Measurements from ENCODE around the gene TOM1.

DNA sequence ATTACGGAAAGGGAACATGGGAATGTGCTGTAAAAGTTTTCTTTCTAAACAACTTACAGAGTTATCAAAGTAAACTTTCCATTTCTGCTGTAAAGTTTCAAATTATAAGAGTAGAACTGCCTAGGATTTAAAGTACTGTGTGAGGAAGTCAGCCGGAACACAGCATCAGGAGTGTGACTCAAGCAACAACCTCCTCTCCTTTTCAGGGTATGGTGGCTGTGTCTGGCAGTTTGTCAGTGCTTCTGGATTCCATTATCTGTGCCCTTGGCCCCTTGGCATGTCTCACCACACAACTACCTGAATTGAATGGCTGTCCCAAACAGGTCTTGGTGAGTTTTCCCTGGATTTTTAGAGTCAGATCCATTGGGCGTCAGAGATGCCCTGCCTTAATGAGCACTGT lies 6.9 kb upstream of the TOM1 start:
- TF ChIP-seq, protein P1, sequence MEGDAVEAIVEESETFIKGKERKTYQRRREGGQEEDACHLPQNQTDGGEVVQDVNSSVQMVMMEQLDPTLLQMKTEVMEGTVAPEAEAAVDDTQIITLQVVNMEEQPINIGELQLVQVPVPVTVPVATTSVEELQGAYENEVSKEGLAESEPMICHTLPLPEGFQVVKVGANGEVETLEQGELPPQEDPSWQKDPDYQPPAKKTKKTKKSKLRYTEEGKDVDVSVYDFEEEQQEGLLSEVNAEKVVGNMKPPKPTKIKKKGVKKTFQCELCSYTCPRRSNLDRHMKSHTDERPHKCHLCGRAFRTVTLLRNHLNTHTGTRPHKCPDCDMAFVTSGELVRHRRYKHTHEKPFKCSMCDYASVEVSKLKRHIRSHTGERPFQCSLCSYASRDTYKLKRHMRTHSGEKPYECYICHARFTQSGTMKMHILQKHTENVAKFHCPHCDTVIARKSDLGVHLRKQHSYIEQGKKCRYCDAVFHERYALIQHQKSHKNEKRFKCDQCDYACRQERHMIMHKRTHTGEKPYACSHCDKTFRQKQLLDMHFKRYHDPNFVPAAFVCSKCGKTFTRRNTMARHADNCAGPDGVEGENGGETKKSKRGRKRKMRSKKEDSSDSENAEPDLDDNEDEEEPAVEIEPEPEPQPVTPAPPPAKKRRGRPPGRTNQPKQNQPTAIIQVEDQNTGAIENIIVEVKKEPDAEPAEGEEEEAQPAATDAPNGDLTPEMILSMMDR (IDR thresholded peaks at IDR 0.05), result no peak
- no peak for TF ChIP-seq ZFX (IDR thresholded peaks at IDR 0.05; ENCODE audit: borderline replicate concordance)

All from 22Rv1 (cell line).